Thyroid gland (tissue), 4 donors: Measurements from ENCODE around the gene IL25.

Experiments used
- POLR2A ChIP-seq, 2 donors: fragments of 450-650 bp; IDR thresholded peaks; one replicate each; pipeline ENCODE4 v1.6.1; 2017; ENCODE audit warnings: antibody characterized with exemption in 2 of 2, mild to moderate bottlenecking in 2 of 2, moderate library complexity in 1 of 2
- TF ChIP-seq, protein P1 (sequence below), 6 experiments: fragments of 200-600 bp in 3 of 6; fragments of 450-650 bp in 3 of 6; sonication (generic) in 3 of 6; IDR thresholded peaks; one replicate each; pipeline ENCODE4 v1.5.1; 2016 to 2019; ENCODE audit warnings: antibody characterized with exemption in 6 of 6, mild to moderate bottlenecking in 2 of 6, inconsistent platforms in 1 of 6, moderate library complexity in 1 of 6

DNA sequence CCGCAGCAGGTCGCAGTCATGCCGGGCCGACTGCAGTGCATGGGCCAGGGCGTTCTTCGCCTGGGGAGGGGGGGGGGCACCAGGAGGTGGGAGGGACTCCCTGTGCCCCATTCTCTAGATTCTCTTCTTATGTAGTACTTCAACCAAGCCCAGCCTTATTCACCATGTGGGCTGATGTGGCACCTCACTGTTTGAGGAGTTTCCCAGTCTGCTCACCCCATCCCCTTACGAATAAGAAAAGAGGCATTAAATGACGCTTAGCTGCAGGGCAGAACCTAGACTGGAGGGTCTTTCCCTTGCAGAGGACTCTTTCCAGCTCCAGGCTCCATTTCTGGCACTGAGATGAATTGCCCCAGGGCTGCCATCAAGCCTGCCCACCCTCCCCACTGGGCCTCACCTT, 16.4 kb downstream of the IL25 start:
- no peak for TF ChIP-seq POLR2A (IDR thresholded peaks at IDR 0.05)
- TF ChIP-seq, protein P1, sequence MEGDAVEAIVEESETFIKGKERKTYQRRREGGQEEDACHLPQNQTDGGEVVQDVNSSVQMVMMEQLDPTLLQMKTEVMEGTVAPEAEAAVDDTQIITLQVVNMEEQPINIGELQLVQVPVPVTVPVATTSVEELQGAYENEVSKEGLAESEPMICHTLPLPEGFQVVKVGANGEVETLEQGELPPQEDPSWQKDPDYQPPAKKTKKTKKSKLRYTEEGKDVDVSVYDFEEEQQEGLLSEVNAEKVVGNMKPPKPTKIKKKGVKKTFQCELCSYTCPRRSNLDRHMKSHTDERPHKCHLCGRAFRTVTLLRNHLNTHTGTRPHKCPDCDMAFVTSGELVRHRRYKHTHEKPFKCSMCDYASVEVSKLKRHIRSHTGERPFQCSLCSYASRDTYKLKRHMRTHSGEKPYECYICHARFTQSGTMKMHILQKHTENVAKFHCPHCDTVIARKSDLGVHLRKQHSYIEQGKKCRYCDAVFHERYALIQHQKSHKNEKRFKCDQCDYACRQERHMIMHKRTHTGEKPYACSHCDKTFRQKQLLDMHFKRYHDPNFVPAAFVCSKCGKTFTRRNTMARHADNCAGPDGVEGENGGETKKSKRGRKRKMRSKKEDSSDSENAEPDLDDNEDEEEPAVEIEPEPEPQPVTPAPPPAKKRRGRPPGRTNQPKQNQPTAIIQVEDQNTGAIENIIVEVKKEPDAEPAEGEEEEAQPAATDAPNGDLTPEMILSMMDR (IDR thresholded peaks at IDR 0.05) = no peak
